ENCODE results near the gene ENO3. TPM values are rescaled to one million over a fixed set of nuclear protein-coding genes. Genes with fewer than 3 reads are reported as not detected.
"Not testable (repeated sequence)": the region's sequence is repeated elsewhere in the genome, so short reads cannot be mapped to it uniquely, and the experiment has no call there.

ENO3 gene
- total RNA-seq = 21.2 to 25.3 TPM (median 22.4 TPM) in 3 replicates

- Mint-ChIP-seq H3K4me3 (peak within 1 kb of the TSS; percentile 73), H3K27ac (peak within 1 kb of the TSS; percentile 90), H3K36me3 (no peaks in the 10 kb centered on the region), H3K4me1 (peaks cover 31% of the 10 kb centered on the region), H3K27me3 (ENCODE audit: low read depth) (no peaks in the 10 kb centered on the region), H3K9me3 (no peaks in the 10 kb centered on the region)
- TF ChIP-seq CTCF (IDR thresholded peaks at IDR 0.05; ENCODE audit: unreplicated experiment) = no peak
- DNase-seq (ENCODE audit: low spot score in 2 of 2, unreplicated experiment in 2 of 2) = no peak
These were observed at the start of gene ENO3 for GRCh38 chr17:4950746-4951204. TSS of gene ENO3 (plus strand) at chr17:4951119. CDS start at chr17:4951830, 711 bp downstream.

- DNase-seq (ENCODE audit: low spot score in 2 of 2, unreplicated experiment in 2 of 2) = no peak
- Mint-ChIP-seq H3K4me1 (peaks cover 13% of the 10 kb centered on the region), H3K27me3 (ENCODE audit: low read depth) (no peaks in the 10 kb centered on the region), H3K4me3 (no peak overlapping the region), H3K36me3 (peaks cover 8% of the 10 kb centered on the region), H3K9me3 (no peaks in the 10 kb centered on the region), H3K27ac (no peak overlapping the region)
- TF ChIP-seq CTCF (IDR thresholded peaks at IDR 0.05; ENCODE audit: unreplicated experiment) = no peak
These were observed 49.1 kb upstream of the ENO3 start for GRCh38 chr17:4901648-4902344.

GRCh38 chr17:4902540-4902939 lies 48.4 kb upstream of the ENO3 start:
- DNase-seq (ENCODE audit: low spot score in 2 of 2, unreplicated experiment in 2 of 2) = no peak
- Mint-ChIP-seq H3K27ac (no peak overlapping the region), H3K9me3 (no peaks in the 10 kb centered on the region), H3K27me3 (ENCODE audit: low read depth) (no peaks in the 10 kb centered on the region), H3K36me3 (peaks cover 6% of the 10 kb centered on the region), H3K4me3 (no peak overlapping the region), H3K4me1 (peaks cover 13% of the 10 kb centered on the region)
- TF ChIP-seq CTCF (IDR thresholded peaks at IDR 0.05; ENCODE audit: unreplicated experiment) = no peak

GRCh38 chr17:4903051-4903818 lies 47.7 kb upstream of the ENO3 start, which contains the start of gene CHRNE:
TSS of gene CHRNE (minus strand) at chr17:4903098. CDS start at chr17:4903063, 35 bp downstream.
- DNase-seq (ENCODE audit: low spot score in 2 of 2, unreplicated experiment in 2 of 2) = peak; percentile 59 to 78
- Mint-ChIP-seq H3K27ac (peak within 1 kb of the TSS; percentile 10), H3K9me3 (no peaks in the 10 kb centered on the region), H3K36me3 (peaks cover 6% of the 10 kb centered on the region), H3K4me3 (no peak within 1 kb of the TSS), H3K27me3 (ENCODE audit: low read depth) (no peaks in the 10 kb centered on the region), H3K4me1 (peaks cover 13% of the 10 kb centered on the region)
- peak; percentile 80 for TF ChIP-seq CTCF (IDR thresholded peaks at IDR 0.05; ENCODE audit: unreplicated experiment)

- H3K27ac Mint-ChIP-seq; H3K9me3 Mint-ChIP-seq; H3K27me3 Mint-ChIP-seq (ENCODE audit: low read depth); DNase-seq (ENCODE audit: low spot score in 2 of 2, unreplicated experiment in 2 of 2); H3K36me3 Mint-ChIP-seq; H3K4me3 Mint-ChIP-seq: not testable (repeated sequence)
- H3K4me1 Mint-ChIP-seq = peaks cover 19% of the 10 kb centered on the region
These were observed 44.3 kb upstream of the ENO3 start for GRCh38 chr17:4906642-4907041.

GRCh38 chr17:4908301-4908700 lies 42.6 kb upstream of the ENO3 start:
- Mint-ChIP-seq H3K36me3 (peaks cover 2% of the 10 kb centered on the region), H3K4me1 (peaks cover 17% of the 10 kb centered on the region), H3K27me3 (ENCODE audit: low read depth) (no peaks in the 10 kb centered on the region), H3K27ac (no peak overlapping the region), H3K4me3 (no peak overlapping the region), H3K9me3 (no peaks in the 10 kb centered on the region)
- no peak for TF ChIP-seq CTCF (IDR thresholded peaks at IDR 0.05; ENCODE audit: unreplicated experiment)
- no peak for DNase-seq (ENCODE audit: low spot score in 2 of 2, unreplicated experiment in 2 of 2)
